Glutamatergic neuron (in vitro differentiated cells): Measurements from ENCODE around the gene PLXND1. TPM values are rescaled to one million over a fixed set of nuclear protein-coding genes. Genes with fewer than 3 reads are reported as not detected.
"Not testable (repeated sequence)": the region's sequence is repeated elsewhere in the genome, so short reads cannot be mapped to it uniquely, and the experiment has no call there.

Experiments used
- DNase-seq: peaks from one replicate; pipeline ENCODE4 v3.0.0; 2022
- H3K27ac Mint-ChIP-seq: one replicate; pipeline ENCODE4 v1.8.0; 2020; ENCODE audit warnings: mild to moderate bottlenecking, mixed read lengths, inconsistent platforms; ENCODE audit not compliant: unreplicated experiment
- H3K27me3 Mint-ChIP-seq: one replicate; pipeline ENCODE4 v1.8.0; 2020; ENCODE audit warnings: mild to moderate bottlenecking, moderate library complexity, mixed read lengths, inconsistent platforms; ENCODE audit not compliant: unreplicated experiment
- H3K36me3 Mint-ChIP-seq: one replicate; pipeline ENCODE4 v1.8.0; 2020; ENCODE audit warnings: mild to moderate bottlenecking, mixed read lengths, inconsistent platforms; ENCODE audit not compliant: unreplicated experiment
- H3K4me1 Mint-ChIP-seq: one replicate; pipeline ENCODE4 v1.8.0; 2020; ENCODE audit warnings: mild to moderate bottlenecking, low read depth, mixed read lengths, inconsistent platforms; ENCODE audit not compliant: unreplicated experiment
- H3K4me3 Mint-ChIP-seq: one replicate; pipeline ENCODE4 v1.8.0; 2020; ENCODE audit warnings: mild to moderate bottlenecking, mixed read lengths, inconsistent platforms; ENCODE audit not compliant: unreplicated experiment
- H3K9me3 Mint-ChIP-seq: one replicate; pipeline ENCODE4 v1.8.0; 2020; ENCODE audit warnings: mild to moderate bottlenecking, moderate library complexity, mixed read lengths, inconsistent platforms; ENCODE audit not compliant: unreplicated experiment
- total RNA-seq: library from RNA; stranded (reverse); fragmentation: NEBNext Ultra II Directional; extraction: Animal tissue kit (Norgen Biotek cat#: 25700); gene quantifications from one replicate; pipeline ENCODE4 v1.2.1, GENCODE V29; 2021; ENCODE audit not compliant: unreplicated experiment
- TF ChIP-seq, protein P1 (sequence below): fragments of 200-600 bp; sonication (generic); IDR thresholded peaks from one replicate; pipeline ENCODE4 v1.5.0; 2021; ENCODE audit not compliant: partially characterized antibody, unreplicated experiment

The PLXND1 gene
- total RNA-seq, 1 donor from 2014 or later, result 72.2 TPM

DNA sequence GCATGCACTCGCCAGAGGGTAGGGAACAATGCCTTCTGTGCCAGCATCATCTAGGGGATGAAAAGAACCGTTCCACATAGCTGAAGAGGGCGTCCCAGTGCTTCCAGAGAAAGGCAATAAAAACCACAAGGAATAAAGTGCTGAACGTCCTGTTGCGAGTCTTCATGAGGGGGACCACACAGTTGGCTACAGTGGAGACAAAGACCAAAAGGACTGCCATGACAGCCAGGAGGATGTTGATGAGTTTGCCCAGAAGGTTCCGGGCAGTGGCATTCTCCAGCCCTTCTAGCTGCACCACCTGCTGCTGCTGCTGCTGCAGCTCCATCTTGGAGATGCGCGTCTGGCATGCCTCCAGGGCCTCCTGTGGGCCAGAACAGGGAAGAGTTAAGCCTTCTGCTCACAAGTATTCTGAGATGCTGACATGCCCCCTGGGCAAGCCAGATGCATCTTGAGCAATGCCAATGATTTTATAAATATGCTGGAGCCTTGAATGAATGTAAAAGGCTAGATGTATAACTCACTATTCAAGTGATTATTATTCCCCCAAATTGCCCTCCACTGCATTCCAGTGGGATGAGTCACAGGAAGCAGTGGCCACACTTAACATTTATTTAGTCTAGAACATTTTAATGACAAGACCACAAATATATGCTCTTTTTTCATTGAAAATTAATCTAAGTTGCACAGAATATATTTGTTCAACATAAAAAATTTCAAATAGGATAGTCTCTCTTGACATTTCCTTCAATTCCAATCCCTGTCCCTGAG is 45.1 kb upstream of the PLXND1 start:
- Mint-ChIP-seq H3K27me3 (no peaks in the 10 kb centered on the region), H3K4me1 (peaks cover 9% of the 10 kb centered on the region), H3K9me3 (no peaks in the 10 kb centered on the region), H3K27ac (no peak overlapping the region), H3K36me3 (no peaks in the 10 kb centered on the region), H3K4me3 (no peak overlapping the region)
- no peak for DNase-seq
- TF ChIP-seq, protein P1, sequence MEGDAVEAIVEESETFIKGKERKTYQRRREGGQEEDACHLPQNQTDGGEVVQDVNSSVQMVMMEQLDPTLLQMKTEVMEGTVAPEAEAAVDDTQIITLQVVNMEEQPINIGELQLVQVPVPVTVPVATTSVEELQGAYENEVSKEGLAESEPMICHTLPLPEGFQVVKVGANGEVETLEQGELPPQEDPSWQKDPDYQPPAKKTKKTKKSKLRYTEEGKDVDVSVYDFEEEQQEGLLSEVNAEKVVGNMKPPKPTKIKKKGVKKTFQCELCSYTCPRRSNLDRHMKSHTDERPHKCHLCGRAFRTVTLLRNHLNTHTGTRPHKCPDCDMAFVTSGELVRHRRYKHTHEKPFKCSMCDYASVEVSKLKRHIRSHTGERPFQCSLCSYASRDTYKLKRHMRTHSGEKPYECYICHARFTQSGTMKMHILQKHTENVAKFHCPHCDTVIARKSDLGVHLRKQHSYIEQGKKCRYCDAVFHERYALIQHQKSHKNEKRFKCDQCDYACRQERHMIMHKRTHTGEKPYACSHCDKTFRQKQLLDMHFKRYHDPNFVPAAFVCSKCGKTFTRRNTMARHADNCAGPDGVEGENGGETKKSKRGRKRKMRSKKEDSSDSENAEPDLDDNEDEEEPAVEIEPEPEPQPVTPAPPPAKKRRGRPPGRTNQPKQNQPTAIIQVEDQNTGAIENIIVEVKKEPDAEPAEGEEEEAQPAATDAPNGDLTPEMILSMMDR, result no peak

- Mint-ChIP-seq H3K9me3 (no peaks in the 10 kb centered on the region), H3K36me3 (no peaks in the 10 kb centered on the region), H3K27me3 (no peaks in the 10 kb centered on the region), H3K4me1 (peaks cover 3% of the 10 kb centered on the region), H3K4me3 (no peak overlapping the region), H3K27ac (no peak overlapping the region)
- TF ChIP-seq, protein P1, result peak; percentile 63
- DNase-seq, result peak; percentile 67
These were observed 43.9 kb upstream of the PLXND1 start for GRCh38 chr3:129650256-129650872.

DNA sequence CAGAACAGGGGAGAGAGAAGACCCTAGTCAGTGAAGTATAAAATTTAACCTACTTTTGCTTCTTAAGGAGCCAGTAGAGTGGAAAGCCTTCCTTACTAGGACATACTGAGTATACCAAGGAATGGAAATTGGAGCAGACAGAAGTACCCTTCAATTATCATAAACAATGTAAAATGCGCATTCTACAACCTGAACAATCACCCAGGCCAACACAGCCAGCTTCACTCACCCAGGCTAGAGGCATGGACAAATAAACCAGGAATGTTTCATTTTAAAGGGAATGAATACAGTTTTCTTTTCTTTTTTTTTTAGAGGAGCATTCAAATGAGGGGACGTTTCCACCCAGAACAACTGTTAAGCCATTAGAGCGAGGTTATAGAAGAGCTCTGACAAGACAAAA is 41.9 kb upstream of the PLXND1 start:
- H3K36me3 Mint-ChIP-seq, result no peaks in the 10 kb centered on the region
- no peaks in the 10 kb centered on the region for H3K9me3 Mint-ChIP-seq
- TF ChIP-seq, protein P1, result no peak
- peaks cover 3% of the 10 kb centered on the region for H3K4me1 Mint-ChIP-seq
- no peak overlapping the region for H3K4me3 Mint-ChIP-seq
- H3K27me3 Mint-ChIP-seq, result no peaks in the 10 kb centered on the region
- H3K27ac Mint-ChIP-seq, result no peak overlapping the region
- DNase-seq, result no peak

DNA sequence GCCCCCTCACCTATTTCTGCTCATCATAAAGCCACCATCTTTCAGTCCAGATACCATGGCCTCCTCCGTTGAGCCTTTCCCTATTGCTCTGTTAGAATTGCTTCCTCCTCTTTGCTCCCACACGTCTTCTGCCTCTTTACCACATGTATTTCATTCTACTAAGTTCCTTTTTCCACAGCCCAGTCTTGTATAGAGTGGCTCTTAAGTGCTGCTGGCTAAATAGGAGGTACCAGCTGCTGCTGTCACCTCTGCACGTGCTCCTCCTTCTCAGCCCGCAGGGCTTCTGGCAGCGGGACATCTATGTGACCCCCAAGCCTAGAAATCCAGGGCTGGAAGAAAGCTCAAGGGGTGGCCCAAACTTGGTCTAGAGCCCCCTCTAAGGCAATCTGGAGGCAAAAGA is 38.8 kb upstream of the PLXND1 start:
- Mint-ChIP-seq H3K4me3 (no peak overlapping the region), H3K36me3 (no peaks in the 10 kb centered on the region), H3K27ac (no peak overlapping the region), H3K9me3 (peaks cover 2% of the 10 kb centered on the region), H3K4me1 (peaks cover 6% of the 10 kb centered on the region), H3K27me3 (no peaks in the 10 kb centered on the region)
- TF ChIP-seq, protein P1, result no peak
- DNase-seq, result no peak

GRCh38 chr3:129644836-129645235 is 38.4 kb upstream of the PLXND1 start:
- TF ChIP-seq, protein P1, result no peak
- peaks cover 2% of the 10 kb centered on the region for H3K9me3 Mint-ChIP-seq
- no peak for DNase-seq
- peaks cover 6% of the 10 kb centered on the region for H3K4me1 Mint-ChIP-seq
- H3K27ac Mint-ChIP-seq, result no peak overlapping the region
- H3K4me3 Mint-ChIP-seq, result no peak overlapping the region
- H3K36me3 Mint-ChIP-seq, result no peaks in the 10 kb centered on the region
- H3K27me3 Mint-ChIP-seq, result no peaks in the 10 kb centered on the region

GRCh38 chr3:129641567-129642260 is 35.2 kb upstream of the PLXND1 start:
- H3K36me3 Mint-ChIP-seq, DNase-seq, H3K27me3 Mint-ChIP-seq, H3K9me3 Mint-ChIP-seq, H3K4me1 Mint-ChIP-seq: not testable (repeated sequence)
- Mint-ChIP-seq H3K4me3 (peak overlapping the region; percentile 16), H3K27ac (peak overlapping the region; percentile 62)

GRCh38 chr3:129640985-129641384 is 34.5 kb upstream of the PLXND1 start:
- not testable (repeated sequence) for H3K4me1 Mint-ChIP-seq, H3K36me3 Mint-ChIP-seq, H3K27ac Mint-ChIP-seq, H3K9me3 Mint-ChIP-seq, H3K27me3 Mint-ChIP-seq, H3K4me3 Mint-ChIP-seq, DNase-seq
